Right lobe of liver (tissue), 6 donors: ENCODE results near the gene CCDC150. TPM values are rescaled to one million over a fixed set of nuclear protein-coding genes. Genes with fewer than 3 reads are reported as not detected.
"Not testable (repeated sequence)": the region's sequence is repeated elsewhere in the genome, so short reads cannot be mapped to it uniquely, and the experiment has no call there.

Experiments used
- ATAC-seq, 4 donors: fragments of 200-7000 bp; cut with Tn5 transposase; one replicate each; pipeline ENCODE4 v1.9.1; 2020; ENCODE audit warnings: mild to moderate bottlenecking in 4 of 4, moderate library complexity in 4 of 4
- DNase-seq, 3 donors: peaks; one replicate each; pipeline ENCODE4 v3.0.0-alpha.2; 2020
- H3K27ac ChIP-seq, 3 donors: fragments of 200-600 bp; one replicate each; pipeline ENCODE4 v1.8.0; 2022
- H3K27me3 ChIP-seq, 2 donors: fragments of 200-600 bp; one replicate each; pipeline ENCODE4 v1.8.0; 2022
- H3K36me3 ChIP-seq, 4 donors: fragments of 200-600 bp; sonication (generic) in 1 of 4; one replicate each; pipeline versions ENCODE4 v1.5.1 to v1.8.0; 2017 to 2022; ENCODE audit warnings: control low read depth in 1 of 4
- H3K4me1 ChIP-seq, 4 donors: fragments of 200-600 bp; sonication (generic) in 1 of 4; one replicate each; pipeline versions ENCODE4 v1.5.1 to v1.8.0; 2017 to 2022; ENCODE audit warnings: control low read depth in 1 of 4
- H3K4me3 ChIP-seq, 3 donors: fragments of 200-600 bp; one replicate each; pipeline ENCODE4 v1.8.0; 2022
- H3K9me3 ChIP-seq, 4 donors: fragments of 200-600 bp; sonication (generic) in 1 of 4; one replicate each; pipeline versions ENCODE4 v1.5.1 to v1.8.0; 2017 to 2022; ENCODE audit warnings: control low read depth in 1 of 4
- POLR2A ChIP-seq: fragments of 450-650 bp; IDR thresholded peaks from one replicate; pipeline ENCODE4 v1.6.1; 2017; ENCODE audit warnings: antibody characterized with exemption, mild to moderate bottlenecking
- WGBS: methylation state at CpG from one replicate; pipeline ENCODE4 v1.1.6; 2018; ENCODE audit warnings: low coverage, low lambda C conversion rate; ENCODE audit not compliant: insufficient coverage; ENCODE audit errors: missing lambda C conversion rate; 5-methylcytosine and 5-hydroxymethylcytosine counted together
- intact Hi-C, 2 donors: fragments of 100-400 bp; cut with DNase I; formaldehyde crosslinking; loops; one replicate each; pipeline versions ENCODE4 v1.11.2 to v1.14.1; 2022
- total RNA-seq, 6 experiments: library from RNA; depleted of rRNA in 2 of 6; stranded (reverse); fragments of >200 nt in 2 of 6; fragmentation: NEBNext Ultra II Directional in 3 of 6; extraction: Animal tissue kit (Norgen Biotek cat#: 25700) in 3 of 6; gene quantifications; one replicate each; pipeline versions ENCODE4 v1.1.0 to v1.2.4, GENCODE V29; 2016 to 2023
- TF ChIP-seq, protein P1 (sequence below), 4 donors: fragments of 200-600 bp in 3 of 4; fragments of 450-650 bp in 1 of 4; IDR thresholded peaks; one replicate each; pipeline versions ENCODE4 v1.5.1 to v1.8.0; 2016 to 2022; ENCODE audit warnings: antibody characterized with exemption in 4 of 4, mild to moderate bottlenecking in 2 of 4
- donor health status: DM: no; HTN: yes; CAD: no.
- donor health status: DM: no; HTN: no; CAD: no.
- donor health status: DM: no; HTN: no; CAD: no.
- donor health status: DM: no; HTN: yes; CAD: no.
- donor health status: DM: no; HTN: yes; CAD: no.

CCDC150 gene
- total RNA-seq, 6 experiments from 2014 or later = 0.98 to 4.1 (median 1.9) TPM

DNA sequence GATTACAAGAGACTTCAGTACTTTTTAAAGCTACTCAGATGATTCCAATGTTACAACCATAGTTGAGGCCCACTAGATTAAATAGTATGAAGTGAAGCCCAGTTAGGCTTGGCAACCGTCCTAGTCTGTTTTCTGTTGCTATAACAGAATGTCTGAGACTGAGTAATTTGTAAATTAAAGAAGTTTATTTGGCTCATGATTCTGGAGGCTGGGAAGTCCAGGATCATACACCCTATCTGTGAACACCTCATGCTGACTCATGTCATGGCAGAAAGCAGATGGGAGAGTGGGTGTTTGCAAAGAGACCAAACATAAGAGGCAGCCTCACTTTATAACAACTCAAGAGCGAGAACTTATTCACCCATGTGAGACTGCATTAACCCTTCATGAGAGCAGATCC lies 63.1 kb downstream of the CCDC150 start:
- no peak for ATAC-seq
- no peaks in the 10 kb centered on the region for H3K27me3 ChIP-seq
- 100% methylated on average over 2 of the region's 2 CpGs for WGBS
- intact Hi-C loops = no loop called here
- H3K36me3 ChIP-seq = no peaks in the 10 kb centered on the region
- no peaks in the 10 kb centered on the region for H3K9me3 ChIP-seq
- no peaks in the 10 kb centered on the region for H3K4me1 ChIP-seq
- DNase-seq = no peak
- H3K4me3 ChIP-seq = no peak overlapping the region
- TF ChIP-seq, protein P1, sequence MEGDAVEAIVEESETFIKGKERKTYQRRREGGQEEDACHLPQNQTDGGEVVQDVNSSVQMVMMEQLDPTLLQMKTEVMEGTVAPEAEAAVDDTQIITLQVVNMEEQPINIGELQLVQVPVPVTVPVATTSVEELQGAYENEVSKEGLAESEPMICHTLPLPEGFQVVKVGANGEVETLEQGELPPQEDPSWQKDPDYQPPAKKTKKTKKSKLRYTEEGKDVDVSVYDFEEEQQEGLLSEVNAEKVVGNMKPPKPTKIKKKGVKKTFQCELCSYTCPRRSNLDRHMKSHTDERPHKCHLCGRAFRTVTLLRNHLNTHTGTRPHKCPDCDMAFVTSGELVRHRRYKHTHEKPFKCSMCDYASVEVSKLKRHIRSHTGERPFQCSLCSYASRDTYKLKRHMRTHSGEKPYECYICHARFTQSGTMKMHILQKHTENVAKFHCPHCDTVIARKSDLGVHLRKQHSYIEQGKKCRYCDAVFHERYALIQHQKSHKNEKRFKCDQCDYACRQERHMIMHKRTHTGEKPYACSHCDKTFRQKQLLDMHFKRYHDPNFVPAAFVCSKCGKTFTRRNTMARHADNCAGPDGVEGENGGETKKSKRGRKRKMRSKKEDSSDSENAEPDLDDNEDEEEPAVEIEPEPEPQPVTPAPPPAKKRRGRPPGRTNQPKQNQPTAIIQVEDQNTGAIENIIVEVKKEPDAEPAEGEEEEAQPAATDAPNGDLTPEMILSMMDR (IDR thresholded peaks at IDR 0.05) = no peak
- TF ChIP-seq POLR2A = no peak
- no peak overlapping the region for H3K27ac ChIP-seq

DNA sequence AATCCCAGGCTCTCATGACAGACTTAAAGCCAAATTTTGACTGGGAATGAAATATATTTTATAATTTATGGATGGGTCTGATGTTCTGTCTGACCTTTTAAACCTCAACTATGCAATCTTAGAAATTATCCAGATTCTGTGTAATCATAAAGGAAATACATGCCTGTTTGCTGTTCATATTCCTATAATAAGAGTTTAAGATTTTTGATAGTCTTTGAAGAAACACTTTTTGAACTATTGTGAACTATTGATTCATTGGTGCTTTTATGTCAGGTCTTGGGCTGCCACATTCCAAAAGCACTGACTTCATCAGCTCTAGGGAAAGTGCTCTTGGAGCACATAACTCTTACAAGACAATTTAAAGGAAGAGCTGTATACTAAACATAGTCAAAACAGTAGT lies 64.2 kb downstream of the CCDC150 start:
- no peaks in the 10 kb centered on the region for H3K9me3 ChIP-seq
- intact Hi-C loops = no loop called here
- H3K27ac ChIP-seq = no peak overlapping the region

DNA sequence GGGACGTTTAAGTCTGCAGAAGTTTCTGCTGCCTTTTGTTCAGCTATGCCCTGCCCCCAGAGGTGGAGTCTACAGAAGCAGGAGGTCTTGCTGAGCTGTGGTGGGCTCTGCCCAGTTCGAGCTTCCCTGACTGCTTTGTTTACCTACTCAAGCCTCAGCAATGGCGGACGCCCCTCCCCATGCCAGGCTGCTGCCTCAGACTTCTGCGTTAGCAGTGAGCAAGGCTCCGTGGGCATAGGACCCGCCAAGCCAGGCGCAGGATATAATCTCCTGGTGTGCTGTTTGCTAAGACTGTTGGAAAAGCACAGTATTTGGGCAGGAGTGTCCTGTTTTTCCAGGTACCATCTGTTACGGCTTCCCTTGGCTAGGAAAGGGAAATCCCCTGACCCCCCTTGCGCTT lies 70.5 kb downstream of the CCDC150 start:
- ATAC-seq, intact Hi-C loops, H3K4me3 ChIP-seq, H3K4me1 ChIP-seq, DNase-seq, H3K9me3 ChIP-seq, H3K27ac ChIP-seq, H3K27me3 ChIP-seq, H3K36me3 ChIP-seq: not testable (repeated sequence)
- 80% methylated on average over 2 of the region's 10 CpGs for WGBS

More for the DNA sequence above, 64.2 kb downstream of the CCDC150 start:
- H3K27me3 ChIP-seq = no peaks in the 10 kb centered on the region
- no peak overlapping the region for H3K4me3 ChIP-seq
- DNase-seq (no peak), ATAC-seq (no peak)
- no peak for TF ChIP-seq POLR2A
- TF ChIP-seq, protein P1 (IDR thresholded peaks at IDR 0.05) = no peak
- no peaks in the 10 kb centered on the region for H3K4me1 ChIP-seq
- H3K36me3 ChIP-seq = no peaks in the 10 kb centered on the region

DNA sequence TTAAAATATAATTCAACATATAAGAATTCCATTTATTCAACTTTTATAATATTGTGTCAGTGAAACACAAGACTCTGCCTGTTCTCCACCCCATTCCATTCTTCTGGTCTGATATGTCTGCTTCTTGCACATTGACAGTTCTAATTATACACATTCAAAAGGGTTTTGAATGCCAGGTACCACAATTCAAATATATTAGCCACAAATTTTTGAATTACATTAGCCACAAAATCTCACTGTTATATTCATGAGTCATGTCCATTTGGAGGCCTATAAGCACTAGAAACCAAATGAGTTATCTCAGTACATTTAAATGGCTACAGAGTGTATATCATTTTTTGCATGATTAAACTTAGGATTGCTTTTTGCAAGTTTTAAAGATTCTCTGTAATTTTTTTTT lies 72.1 kb downstream of the CCDC150 start:
- no peak for ATAC-seq
- no peaks in the 10 kb centered on the region for H3K9me3 ChIP-seq
- intact Hi-C loops = no loop called here
- no peak overlapping the region for H3K27ac ChIP-seq
- no peak overlapping the region for H3K4me3 ChIP-seq
- H3K36me3 ChIP-seq = no peaks in the 10 kb centered on the region
- TF ChIP-seq, protein P1 (IDR thresholded peaks at IDR 0.05) = no peak
- TF ChIP-seq POLR2A = no peak
- DNase-seq = no peak
- no peaks in the 10 kb centered on the region for H3K4me1 ChIP-seq
- H3K27me3 ChIP-seq = no peaks in the 10 kb centered on the region

DNA sequence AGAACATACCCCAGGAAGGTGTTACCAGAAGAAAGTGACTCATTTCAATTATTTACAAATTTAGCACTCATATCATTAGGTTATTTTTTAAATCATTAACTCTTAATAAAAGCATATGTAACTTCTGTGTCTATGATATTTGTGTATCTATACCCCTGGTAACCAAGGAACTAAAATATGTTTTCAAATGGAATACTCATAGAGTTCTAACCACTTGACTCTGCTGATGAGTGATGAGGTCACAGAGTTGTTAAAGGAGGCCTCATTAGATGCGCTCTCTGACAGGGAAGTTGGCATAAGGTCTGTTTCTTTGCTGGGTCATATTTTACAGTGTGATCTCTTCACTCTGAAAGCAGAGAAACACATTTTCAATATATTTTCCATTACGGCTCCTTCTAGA lies 73.4 kb downstream of the CCDC150 start:
- no peak overlapping the region for H3K4me3 ChIP-seq
- H3K27me3 ChIP-seq = no peaks in the 10 kb centered on the region
- ATAC-seq = no peak
- no peaks in the 10 kb centered on the region for H3K9me3 ChIP-seq
- no peak overlapping the region for H3K27ac ChIP-seq
- TF ChIP-seq, protein P1 (IDR thresholded peaks at IDR 0.05) = no peak
- no peak for TF ChIP-seq POLR2A
- DNase-seq = no peak
- H3K36me3 ChIP-seq = no peaks in the 10 kb centered on the region
- intact Hi-C loops = no loop called here
- WGBS = 97% methylated on average over 2 of the region's 2 CpGs
- peaks cover 0 to under 1% (median 0%) of the 10 kb centered on the region in 4 donors for H3K4me1 ChIP-seq
